PC-9 (cell line): ENCODE results near the gene HLTF. TPM values are rescaled to one million over a fixed set of nuclear protein-coding genes. Genes with fewer than 3 reads are reported as not detected.
"Not testable (repeated sequence)": the region's sequence is repeated elsewhere in the genome, so short reads cannot be mapped to it uniquely, and the experiment has no call there.

ENCODE experiments used
- BruUV-seq: library from RNA; stranded (reverse); fragments of 400-500 nt; replicated peaks from 2 replicates; lab custom pipeline; 2021; lab: Mats Ljungman, UMichigan
- CTCF ChIA-PET: fragments of 300-600 bp; sonication (Branson Sonifier 250); formaldehyde crosslinking; loops from one replicate; lab custom pipeline; 2022; ENCODE audit warnings: antibody characterized with exemption; lab: Charles Lee
- POLR2A ChIA-PET: fragments of 300-600 bp; sonication (Branson Sonifier 250); formaldehyde crosslinking; loops from one replicate; lab custom pipeline; 2022; ENCODE audit warnings: antibody characterized with exemption; ENCODE audit not compliant: unreplicated experiment; lab: Charles Lee
- DNase-seq, 2 experiments: peaks; one replicate each; pipeline versions ENCODE4 v3.0.0 to v3.0.0-alpha.2; 2015 to 2022; ENCODE audit warnings: mixed read lengths in 1 of 2
- H2AFZ ChIP-seq: fragments of 200-600 bp; sonication (generic); 2 replicates; pipeline ENCODE4 v1.8.1; 2017; ENCODE audit warnings: antibody characterized with exemption
- H3F3A ChIP-seq: fragments of 200-600 bp; sonication (generic); 2 replicates; pipeline ENCODE4 v1.8.1; 2017; ENCODE audit warnings: antibody characterized with exemption, mild to moderate bottlenecking, low read depth; ENCODE audit not compliant: insufficient read depth
- H3K27ac ChIP-seq: fragments of 200-600 bp; sonication (generic); 2 replicates; pipeline ENCODE4 v1.6.1; 2016; ENCODE audit warnings: mixed run types
- H3K27me3 ChIP-seq: fragments of 200-600 bp; sonication (generic); 2 replicates; pipeline ENCODE4 v1.6.1; 2016; ENCODE audit warnings: low read depth, mixed run types; ENCODE audit not compliant: insufficient read depth
- H3K36me3 ChIP-seq: fragments of 200-600 bp; sonication (generic); 2 replicates; pipeline ENCODE4 v1.6.1; 2016; ENCODE audit warnings: low read depth, mixed run types
- H3K4me1 ChIP-seq: fragments of 200-600 bp; sonication (generic); replicated peaks from 2 replicates; pipeline ENCODE4 v1.6.1; 2016; ENCODE audit warnings: mixed run types; ENCODE audit not compliant: insufficient read depth
- H3K4me2 ChIP-seq: fragments of 200-600 bp; sonication (generic); 2 replicates; pipeline ENCODE4 v1.6.1; 2017; ENCODE audit warnings: mixed run types
- H3K4me3 ChIP-seq: fragments of 200-600 bp; sonication (generic); 2 replicates; pipeline ENCODE4 v1.6.1; 2016; ENCODE audit warnings: mixed run types
- H3K79me2 ChIP-seq: fragments of 200-600 bp; sonication (generic); 2 replicates; pipeline ENCODE4 v1.6.1; 2017; ENCODE audit warnings: low read depth, mixed run types
- H3K9me2 ChIP-seq: fragments of 200-600 bp; sonication (generic); 2 replicates; pipeline ENCODE4 v1.8.1; 2017; ENCODE audit warnings: mild to moderate bottlenecking; ENCODE audit not compliant: insufficient read depth
- H3K9me3 ChIP-seq: fragments of 200-600 bp; sonication (generic); 2 replicates; pipeline ENCODE4 v1.8.1; 2016; ENCODE audit warnings: low read depth; ENCODE audit not compliant: insufficient read depth
- H4K20me1 ChIP-seq: fragments of 200-600 bp; sonication (generic); 2 replicates; pipeline ENCODE4 v1.8.1; 2017; ENCODE audit not compliant: insufficient read depth
- CTCF ChIP-seq: fragments of 200-600 bp; sonication (generic); conservative IDR thresholded peaks from 2 replicates; pipeline ENCODE4 v1.6.1; 2017; ENCODE audit warnings: mixed run types, antibody characterized with exemption, mild to moderate bottlenecking, moderate library complexity
- EZH2 ChIP-seq: fragments of 200-600 bp; sonication (generic); IDR thresholded peaks from 2 replicates; pipeline ENCODE4 v1.8.0; 2017; ENCODE audit warnings: antibody characterized with exemption, low read depth
- intact Hi-C: fragments of 100-400 bp; cut with micrococcal nuclease; formaldehyde crosslinking; loops from one replicate; pipeline ENCODE4 v1.10.0; 2022; ENCODE audit not compliant: unreplicated experiment
- total RNA-seq: library from RNA; stranded (reverse); gene quantifications from 2 replicates; pipeline ENCODE4 v1.2.3, GENCODE V29; 2021

Gene HLTF
- total RNA-seq, 1 experiment from 2014 or later, result 38.3 TPM

DNA sequence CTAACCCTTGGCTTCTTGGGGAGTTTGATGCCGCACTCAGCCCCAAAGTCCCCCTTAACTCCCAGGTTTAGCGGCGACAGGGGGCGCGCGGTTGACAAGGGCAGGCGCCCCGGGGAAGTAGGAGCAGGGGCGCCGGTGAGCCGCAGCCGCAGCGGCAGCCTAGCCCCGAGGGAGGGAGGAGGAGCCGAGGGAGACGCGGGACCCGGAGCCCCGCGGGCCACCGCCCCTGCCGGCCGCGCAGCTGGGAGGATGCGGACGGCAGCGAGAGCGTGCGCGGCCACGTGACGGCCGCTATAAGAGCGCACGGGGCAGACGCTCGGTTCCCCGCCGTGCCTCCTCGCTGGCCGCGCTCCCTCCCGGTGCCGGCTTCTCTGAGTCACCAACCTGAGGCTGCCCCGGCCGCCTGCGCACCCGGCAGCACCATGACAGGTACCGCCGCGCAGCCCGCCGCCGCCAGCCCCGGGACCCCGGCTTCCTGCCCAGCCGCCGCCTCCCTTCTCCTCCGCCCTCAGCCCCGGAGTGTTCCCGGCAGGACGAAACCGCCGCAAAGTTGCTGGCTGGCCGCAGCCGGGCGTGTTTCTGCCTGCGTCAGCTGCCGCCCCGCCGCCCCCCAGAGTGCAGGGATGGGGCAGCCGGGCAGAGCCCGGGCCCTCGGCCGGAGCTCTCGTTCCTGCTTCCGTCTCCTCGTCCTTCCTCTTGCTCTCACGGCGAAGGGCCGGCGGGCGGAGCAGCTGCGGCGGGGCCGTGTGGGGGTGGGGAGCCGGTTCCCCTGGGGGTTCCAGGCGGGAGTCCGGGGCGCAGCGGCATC lies 94.9 kb downstream of the HLTF start, which contains the start of gene GYG1:
Gene GYG1 (plus strand): TSS at position 322 of the 808 bp plus-strand sequence. CDS start 101 bp downstream, at position 423.
- POLR2A ChIA-PET, result interaction anchor here (0.7 kb wide), 1 partner anchor 1537 kb away, joined by 3 read pairs; no protein-coding TSS in a partner anchor
- H3K36me3 ChIP-seq, result no peaks in the 10 kb centered on the region
- H3K27ac ChIP-seq, result peak within 1 kb of the TSS; percentile 53
- H2AFZ ChIP-seq, result peak within 1 kb of the TSS; percentile 96
- H3K4me2 ChIP-seq, result peak within 1 kb of the TSS; percentile 88
- intact Hi-C loops, result loop anchor here (5.0 kb wide), 1 partner anchor 96 kb away; the partner anchor contains the start of gene HLTF
- no peaks in the 10 kb centered on the region for H4K20me1 ChIP-seq
- CTCF ChIA-PET, result no interaction called here
- H3K9me3 ChIP-seq, result no peaks in the 10 kb centered on the region
- no peaks in the 10 kb centered on the region for H3K27me3 ChIP-seq
- no TSS peak for BruUV-seq
- DNase-seq, result peak; percentile 68 to 77
- no peaks in the 10 kb centered on the region for H3K79me2 ChIP-seq
- H3K4me3 ChIP-seq, result peak within 1 kb of the TSS; percentile 81
- H3F3A ChIP-seq, result no peaks in the 10 kb centered on the region; the same call in 1 of the 2 replicates
- H3K9me2 ChIP-seq, result no peaks in the 10 kb centered on the region
- peaks cover 10% of the 10 kb centered on the region; the same call in 1 of the 2 replicates for H3K4me1 ChIP-seq
- TF ChIP-seq EZH2 (no peak), CTCF (no peak; the same call in 1 of the 2 replicates)

DNA sequence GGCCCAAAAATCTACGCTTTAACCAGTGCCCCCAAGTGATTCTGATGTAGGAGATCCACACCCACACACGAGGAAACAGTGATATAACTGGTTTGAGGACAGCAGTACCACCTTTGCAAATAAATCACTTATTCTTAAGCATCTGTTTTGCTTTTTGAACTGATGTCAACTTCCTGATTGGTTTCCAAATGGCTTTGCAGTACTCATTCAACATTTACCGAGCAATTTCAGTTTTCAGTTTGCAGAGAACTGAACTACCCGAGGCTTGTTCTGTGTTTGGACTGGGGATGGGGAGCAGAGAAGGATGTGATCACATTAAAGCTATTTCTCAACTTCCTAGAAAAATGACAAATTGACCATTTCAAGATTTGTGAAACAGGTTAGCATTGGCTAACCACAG lies 96.1 kb downstream of the HLTF start:
- H3K36me3 ChIP-seq, result no peaks in the 10 kb centered on the region
- no peak for DNase-seq
- no peak overlapping the region for H3K27ac ChIP-seq
- BruUV-seq, result no TSS peak
- no peak overlapping the region for H2AFZ ChIP-seq
- CTCF ChIA-PET, result interaction anchor here (0.7 kb wide), 1 partner anchor 16 kb away, joined by 3 read pairs; no protein-coding TSS in a partner anchor
- H3F3A ChIP-seq, result no peaks in the 10 kb centered on the region; the same call in 1 of the 2 replicates
- no peak overlapping the region for H3K4me3 ChIP-seq
- H4K20me1 ChIP-seq, result no peaks in the 10 kb centered on the region
- POLR2A ChIA-PET, result no interaction called here
- peak overlapping the region; percentile 88; the same call in 1 of the 2 replicates for H3K4me2 ChIP-seq
- no peaks in the 10 kb centered on the region for H3K9me2 ChIP-seq
- TF ChIP-seq CTCF (no peak), EZH2 (no peak)
- peaks cover 10% of the 10 kb centered on the region; the same call in 1 of the 2 replicates for H3K4me1 ChIP-seq
- no peaks in the 10 kb centered on the region for H3K79me2 ChIP-seq
- intact Hi-C loops, result loop anchor here (5.0 kb wide), 1 partner anchor 97 kb away; the partner anchor contains the start of gene HLTF
- H3K27me3 ChIP-seq, result no peaks in the 10 kb centered on the region
- no peaks in the 10 kb centered on the region for H3K9me3 ChIP-seq

DNA sequence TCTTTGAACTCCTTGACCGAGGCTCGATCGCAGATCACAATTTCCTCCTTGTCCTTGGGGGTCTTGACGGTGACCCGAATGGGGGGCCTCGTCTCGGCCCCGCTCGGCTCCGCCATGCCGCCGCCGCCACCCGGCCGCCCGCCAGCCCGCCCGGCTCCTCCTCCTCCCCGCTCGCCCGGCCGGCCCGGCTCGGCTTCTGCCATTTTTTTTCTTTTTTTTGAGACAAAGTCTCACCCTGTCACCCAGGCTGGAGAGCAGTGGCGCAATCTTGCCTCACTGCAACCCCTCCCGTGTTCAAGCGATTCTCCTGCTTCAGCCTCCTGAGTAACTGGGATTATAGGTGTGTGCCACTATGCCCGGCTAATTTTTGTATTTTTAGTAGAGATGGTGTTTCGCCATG lies 98.8 kb downstream of the HLTF start:
- H3K4me3 ChIP-seq, H3K9me3 ChIP-seq, H3F3A ChIP-seq, intact Hi-C loops, H3K9me2 ChIP-seq, H3K27me3 ChIP-seq, H3K4me1 ChIP-seq, H4K20me1 ChIP-seq, H3K36me3 ChIP-seq, H2AFZ ChIP-seq, POLR2A ChIA-PET, H3K4me2 ChIP-seq, H3K79me2 ChIP-seq, H3K27ac ChIP-seq, BruUV-seq, DNase-seq: not testable (repeated sequence)
- CTCF ChIA-PET, result interaction anchor here (0.6 kb wide), 1 partner anchor 141 kb away, joined by 3 read pairs; no protein-coding TSS in a partner anchor
